GM20431 (cell line): ENCODE data around the gene KRTAP10-4.
"Not testable (repeated sequence)": the region's sequence is repeated elsewhere in the genome, so short reads cannot be mapped to it uniquely, and the experiment has no call there.

ENCODE experiments used
- in situ Hi-C: fragments of 300-500 bp; cut with MseI, MboI; formaldehyde crosslinking; loops from one replicate; pipeline ENCODE4 v1.15.0; 2020; ENCODE audit warnings: low sequenced_read_pairs; ENCODE audit not compliant: unreplicated experiment

KRTAP10-4 gene

GRCh38 chr21:44555200-44555875 is 18.2 kb upstream of the KRTAP10-4 start:
- in situ Hi-C loops, result no loop called here

GRCh38 chr21:44556879-44557278 is 16.6 kb upstream of the KRTAP10-4 start:
- in situ Hi-C loops, result no loop called here

DNA sequence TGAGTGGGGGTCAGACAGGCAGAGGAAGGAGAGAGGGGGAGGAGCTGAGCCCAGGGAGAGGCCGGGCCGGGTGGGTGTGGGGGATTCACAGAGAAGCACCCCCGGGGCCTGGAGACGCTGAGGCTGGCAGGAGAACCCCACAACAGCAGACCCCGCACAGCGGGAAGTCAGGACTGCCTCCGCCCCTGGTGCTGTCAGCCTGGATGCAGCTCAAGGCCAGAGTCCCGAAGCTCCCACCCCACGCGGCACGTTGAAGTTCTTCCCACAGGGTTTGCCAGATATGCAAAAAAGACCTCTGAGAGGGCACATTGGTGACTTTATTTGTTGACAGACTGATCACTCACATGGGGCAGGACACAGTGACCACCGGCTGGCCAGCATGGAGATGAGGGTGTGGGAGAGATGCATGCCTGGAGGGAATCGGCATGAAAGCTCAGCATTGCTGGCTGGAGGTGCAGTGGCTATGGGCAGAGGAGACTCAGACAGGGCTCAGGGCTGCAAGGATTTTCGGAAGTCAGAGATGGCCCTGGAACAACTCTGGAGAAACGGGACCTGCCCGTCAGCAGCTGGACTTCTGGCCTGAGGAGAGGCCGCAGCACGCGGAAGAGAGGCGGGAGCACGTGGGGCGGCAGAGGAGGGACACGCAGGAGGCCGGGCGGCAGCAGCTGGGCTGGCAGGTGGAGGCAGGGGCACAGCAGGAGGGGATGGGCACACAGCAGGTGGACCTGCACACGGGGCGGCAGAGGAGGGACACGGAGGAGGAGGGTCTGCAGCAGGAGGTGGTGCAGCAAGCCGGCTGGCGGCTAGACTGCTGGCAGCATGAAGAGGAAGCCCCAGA is 15.8 kb upstream of the KRTAP10-4 start:
- in situ Hi-C loops, result no loop called here

DNA sequence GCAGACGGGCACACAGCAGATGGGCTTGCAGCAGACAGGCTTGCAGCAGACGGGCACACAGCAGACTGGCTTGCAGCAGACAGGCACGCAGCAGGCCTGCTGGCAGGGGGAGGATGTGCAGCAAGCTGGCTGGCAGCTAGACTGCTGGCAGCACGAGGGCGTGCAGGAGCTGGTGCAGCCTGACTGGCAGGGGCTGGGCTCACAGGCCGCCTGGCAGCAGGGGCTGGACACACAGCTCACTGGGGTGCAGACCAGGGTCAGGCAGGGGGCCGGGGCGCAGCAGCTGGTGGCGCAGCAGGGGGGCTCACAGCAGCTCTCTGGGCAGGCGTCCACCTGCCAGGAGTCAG is 15.2 kb upstream of the KRTAP10-4 start:
- in situ Hi-C loops, result not testable (repeated sequence)

GRCh38 chr21:44558695-44559094 is 14.8 kb upstream of the KRTAP10-4 start, which contains the start of gene KRTAP10-3:
TSS of gene KRTAP10-3 (minus strand) at chr21:44558795. CDS start at chr21:44558715, 80 bp downstream.
- in situ Hi-C loops, result no loop called here

DNA sequence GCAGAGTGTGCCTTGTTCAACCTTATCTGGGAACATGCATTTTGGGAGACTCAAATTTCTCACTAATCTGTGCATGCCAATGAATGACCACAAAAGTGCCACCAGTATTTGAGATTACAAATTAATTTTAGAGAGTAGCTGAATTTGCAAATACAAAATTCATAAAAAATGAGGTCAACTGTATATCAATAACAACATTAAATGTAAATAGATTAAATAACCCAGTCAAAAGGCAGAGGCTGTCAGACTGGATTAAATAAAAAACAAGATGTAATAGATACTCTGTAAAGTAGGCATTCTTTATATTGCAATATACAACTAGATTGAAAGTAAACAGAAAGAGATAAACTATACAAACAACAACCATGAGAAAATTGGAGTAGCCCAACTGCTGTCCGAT is 9.4 kb upstream of the KRTAP10-4 start:
- in situ Hi-C loops, result no loop called here

DNA sequence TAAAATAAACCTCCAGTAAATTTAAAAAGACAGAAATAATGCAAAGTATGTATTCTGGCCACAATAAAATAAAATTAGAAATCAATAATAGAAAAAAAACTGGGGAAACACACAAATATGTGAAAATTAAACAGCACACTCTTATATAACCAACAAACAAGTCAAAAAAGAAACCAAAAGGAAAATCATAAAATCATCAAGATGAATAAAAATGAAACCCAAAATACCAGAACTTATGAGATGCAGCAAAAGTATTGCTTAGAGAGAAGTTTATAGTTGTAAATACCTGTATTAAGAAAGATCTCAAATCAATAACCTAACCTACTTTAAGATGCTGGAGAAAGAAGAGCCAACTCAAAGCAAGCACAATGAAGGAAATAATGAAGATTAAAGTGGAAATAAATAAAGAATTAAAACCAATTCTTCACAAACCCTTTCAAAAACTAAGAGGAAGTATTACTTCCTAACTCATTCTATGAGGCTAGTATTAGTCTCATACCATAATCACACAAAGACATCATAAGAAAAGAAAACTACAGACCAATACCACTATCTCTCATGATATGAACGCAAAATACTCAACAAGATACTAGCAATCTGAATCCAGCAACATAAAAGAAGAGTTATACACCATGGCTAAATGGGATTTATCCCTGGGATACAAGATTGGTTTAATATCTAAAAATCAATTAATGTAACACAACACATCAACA is 8.5 kb upstream of the KRTAP10-4 start:
- in situ Hi-C loops, result no loop called here

- in situ Hi-C loops, result no loop called here
Observed at GRCh38 chr21:44566403-44566802, 7.1 kb upstream of the KRTAP10-4 start.

DNA sequence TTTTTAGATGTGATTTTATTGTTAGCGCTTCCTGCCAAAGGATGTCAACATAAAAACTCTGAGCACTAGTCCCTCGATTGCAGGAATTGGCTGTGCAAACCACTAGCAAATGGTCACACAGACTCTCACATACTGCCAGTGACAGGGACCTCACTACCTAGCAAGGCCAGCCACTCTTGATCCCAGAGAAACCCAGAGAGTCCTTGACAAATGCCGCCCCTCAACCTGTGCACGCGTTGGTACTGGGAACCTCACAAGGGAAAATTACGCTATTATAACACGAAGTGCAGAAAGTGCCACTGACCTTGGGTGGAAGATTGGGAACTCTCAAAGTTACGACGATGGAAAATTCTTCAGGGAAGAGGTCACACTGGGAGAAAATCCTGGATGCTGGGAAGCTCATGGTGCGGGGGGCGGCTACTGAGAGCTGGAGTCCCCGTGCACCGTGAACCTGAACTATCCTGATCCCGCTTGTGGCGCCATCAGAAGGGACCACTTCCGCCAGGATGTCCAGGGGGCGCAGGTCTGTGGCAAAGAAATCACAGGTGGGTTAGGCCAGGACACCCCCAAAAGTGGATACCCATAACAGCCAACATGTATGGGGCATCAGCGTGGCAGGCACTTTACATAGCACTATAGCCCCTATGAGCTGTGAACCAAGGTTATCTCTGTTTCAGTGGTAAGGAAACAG is 5.9 kb upstream of the KRTAP10-4 start:
- in situ Hi-C loops, result no loop called here

DNA sequence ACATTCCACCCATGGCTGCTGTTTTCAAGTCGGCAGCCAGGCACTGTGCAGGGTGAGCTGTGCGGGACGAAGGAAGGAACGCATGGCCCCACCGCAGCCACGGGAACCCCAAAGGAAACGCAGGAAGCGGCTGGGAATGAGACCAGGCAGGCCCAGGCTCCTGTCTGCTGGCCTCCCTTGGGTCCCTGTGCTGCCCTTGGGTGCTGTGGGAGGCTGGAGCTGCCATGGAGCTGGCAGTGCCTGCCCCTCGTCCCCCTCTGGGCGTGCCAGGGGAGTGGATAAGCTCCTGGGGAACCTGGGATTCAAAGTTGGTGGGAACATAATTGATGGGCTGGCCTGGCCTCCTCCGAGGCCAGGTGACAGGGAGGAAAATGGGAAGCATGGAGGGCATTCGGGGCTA is 5.3 kb upstream of the KRTAP10-4 start:
- in situ Hi-C loops, result no loop called here

- in situ Hi-C loops, result no loop called here
Observed at GRCh38 chr21:44568667-44569556, 4.6 kb upstream of the KRTAP10-4 start.

DNA sequence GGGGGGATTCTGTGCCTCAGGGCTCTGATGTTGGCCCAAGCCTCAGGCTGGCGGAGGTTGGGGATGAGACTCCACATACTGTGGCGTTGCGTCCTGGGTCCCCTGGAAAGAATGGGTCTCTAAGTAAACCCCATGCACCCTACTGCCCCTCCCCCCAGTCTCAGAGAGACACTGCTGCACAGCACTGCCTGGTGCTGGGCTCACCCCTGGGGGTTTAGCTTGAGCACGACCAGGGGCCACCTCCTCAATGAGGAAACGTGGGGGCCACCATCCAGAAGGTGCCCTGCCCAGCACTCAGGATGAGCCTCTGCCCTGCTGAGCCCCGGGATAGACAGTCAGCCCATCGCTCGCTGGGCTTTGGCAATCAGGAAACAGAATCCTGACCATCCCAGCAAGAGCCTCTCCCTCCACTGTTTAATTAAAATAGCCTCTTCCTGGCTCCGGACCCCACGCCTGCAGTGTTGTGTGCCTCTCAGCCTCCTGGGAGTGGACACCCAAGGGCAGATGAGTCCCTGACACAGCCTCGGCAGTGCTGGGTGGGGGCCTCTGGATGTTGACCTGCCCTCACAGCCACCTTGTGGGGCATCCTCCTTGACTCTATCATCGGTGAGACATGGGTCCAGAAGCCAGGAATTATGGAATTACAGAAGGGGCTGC is 3.5 kb upstream of the KRTAP10-4 start:
- in situ Hi-C loops, result no loop called here

GRCh38 chr21:44571296-44571695 is 2.2 kb upstream of the KRTAP10-4 start:
- in situ Hi-C loops, result no loop called here

DNA sequence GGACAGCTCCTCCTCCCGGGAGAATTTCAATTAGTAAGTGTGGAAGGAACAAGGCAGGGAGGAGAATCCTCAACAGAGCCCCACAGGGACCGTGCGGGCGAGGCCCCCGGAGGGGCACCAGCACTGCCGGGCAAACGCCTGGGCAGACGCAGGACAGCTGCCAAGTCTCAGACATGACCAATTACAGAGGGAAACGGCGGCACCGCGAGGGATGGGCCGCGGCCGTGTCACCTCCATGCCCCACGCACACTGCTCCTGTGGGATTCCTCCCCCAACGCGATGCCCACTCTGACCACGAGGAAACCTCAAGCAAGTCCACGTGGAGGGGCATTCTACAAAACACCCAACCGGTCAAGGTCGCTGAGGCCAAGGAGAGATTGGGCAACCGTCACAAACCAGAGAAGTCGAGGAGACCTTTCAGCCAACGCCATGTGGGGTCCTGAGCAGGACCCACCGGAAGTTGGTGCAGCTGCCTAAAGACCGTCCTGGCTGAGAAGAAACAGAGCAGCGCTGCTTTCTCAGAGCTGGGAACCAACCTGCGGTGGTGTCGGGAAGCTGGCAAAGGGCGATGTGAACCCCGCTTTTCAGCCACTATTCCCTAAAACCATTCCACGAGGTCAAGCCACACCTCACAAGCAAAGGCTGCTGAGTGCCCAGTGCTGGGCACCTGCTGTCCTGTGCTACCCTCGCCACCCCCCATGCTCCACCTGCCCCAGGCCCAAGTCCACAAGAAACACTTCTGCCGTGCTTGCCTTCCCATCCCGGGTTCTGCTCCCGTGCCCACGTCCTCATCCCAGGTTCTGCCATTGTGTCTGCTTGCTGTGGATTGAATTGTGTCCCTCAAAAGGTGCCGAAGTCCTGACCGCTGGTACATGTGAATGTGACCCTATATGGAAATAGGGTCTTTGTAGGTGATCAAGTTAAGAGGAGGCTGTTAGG is 1.4 kb upstream of the KRTAP10-4 start:
- in situ Hi-C loops, result no loop called here

DNA sequence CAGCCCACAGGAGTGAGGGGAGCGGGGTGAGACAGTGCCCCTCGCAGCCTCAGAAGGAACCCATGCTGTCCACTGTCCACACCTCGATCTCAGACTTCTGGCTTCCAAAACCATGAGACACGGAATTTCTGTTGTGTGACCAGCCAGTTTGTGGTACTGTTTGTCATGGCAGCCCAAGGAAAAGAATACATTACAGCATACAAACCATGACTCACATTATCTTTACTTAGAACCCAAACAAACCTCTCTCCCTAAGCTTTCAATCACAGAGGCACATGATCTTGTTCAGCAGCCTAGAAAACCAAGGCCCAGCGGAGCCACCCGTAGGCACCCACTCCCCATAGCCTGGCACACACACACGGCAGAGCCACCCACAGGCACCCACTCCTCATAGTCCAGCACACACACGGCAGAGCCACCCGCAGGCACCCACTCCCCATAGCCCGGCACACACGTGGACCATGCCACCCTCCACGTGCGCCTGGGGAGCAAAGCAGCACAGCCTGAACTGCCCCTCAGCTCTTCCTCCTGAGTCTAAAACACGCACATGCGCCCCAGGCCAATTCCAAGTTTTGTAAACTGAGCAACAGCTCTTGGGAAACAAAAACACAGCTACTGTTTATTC is 458 bp upstream of the KRTAP10-4 start:
- in situ Hi-C loops, result no loop called here

DNA sequence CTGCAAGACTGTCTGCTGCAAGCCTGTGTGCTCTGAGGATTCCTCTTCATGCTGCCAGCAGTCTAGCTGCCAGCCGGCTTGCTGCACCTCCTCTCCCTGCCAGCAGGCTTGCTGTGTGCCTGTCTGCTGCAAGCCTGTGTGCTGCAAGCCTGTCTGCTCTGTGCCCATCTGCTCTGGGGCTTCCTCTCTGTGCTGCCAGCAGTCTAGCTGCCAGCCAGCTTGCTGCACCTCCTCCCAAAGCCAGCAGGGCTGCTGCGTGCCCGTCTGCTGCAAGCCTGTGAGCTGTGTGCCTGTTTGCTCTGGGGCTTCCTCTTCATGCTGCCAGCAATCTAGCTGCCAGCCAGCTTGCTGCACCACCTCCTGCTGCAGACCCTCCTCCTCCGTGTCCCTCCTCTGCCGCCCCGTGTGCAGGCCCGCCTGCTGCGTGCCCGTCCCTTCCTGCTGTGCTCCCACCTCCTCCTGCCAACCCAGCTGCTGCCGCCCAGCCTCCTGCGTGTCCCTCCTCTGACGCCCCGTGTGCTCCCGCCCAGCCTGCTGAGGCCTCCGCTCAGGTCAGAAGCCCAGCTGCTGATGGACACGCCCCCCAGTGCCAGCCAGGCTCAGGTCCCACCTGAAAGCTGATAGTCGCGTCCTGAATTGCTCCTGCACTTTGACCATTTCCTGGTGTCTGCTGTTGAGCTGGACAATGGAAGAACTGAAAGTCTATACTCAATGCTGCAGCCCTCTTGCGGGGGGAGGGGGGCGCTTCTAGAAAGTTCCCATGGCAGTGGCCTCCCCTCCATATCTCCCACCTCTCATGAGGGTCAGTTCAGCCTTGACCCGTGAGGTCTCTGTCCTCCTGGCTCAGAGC is 1.2 kb downstream of the KRTAP10-4 start:
- in situ Hi-C loops, result no loop called here
